ENCODE data around the gene INIP. TPM values are rescaled to one million over a fixed set of nuclear protein-coding genes. Genes with fewer than 3 reads are reported as not detected.

Gene INIP
- polyA plus RNA-seq, 2 of the 4 experiments (the other 2 are of a cell fraction), result 20.7 to 40.0 TPM

DNA sequence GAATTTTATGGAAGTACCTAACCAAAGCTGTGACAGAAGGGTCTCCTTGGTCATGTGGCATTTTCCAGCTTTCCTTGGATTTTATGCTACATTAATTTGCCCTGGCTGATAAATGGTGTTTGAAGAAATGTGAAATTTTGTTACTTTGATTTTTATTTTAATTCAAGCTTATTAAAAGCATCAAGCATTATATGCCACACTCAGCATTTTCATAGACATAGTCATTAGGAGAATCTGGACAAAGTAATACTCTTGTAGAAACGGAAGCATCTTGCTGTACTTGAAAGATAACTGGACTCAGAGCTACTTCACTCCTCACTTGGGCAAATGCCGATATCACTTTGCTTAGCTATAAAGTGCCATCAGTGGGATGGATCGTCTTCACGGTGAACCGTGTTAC lies 54.2 kb downstream of the INIP start:
- ChIA-PET POLR2A (no interaction called here), CTCF (interaction anchor here (1.3 to 1.5 kb wide), 2 partner anchors 17 to 221 kb away, joined by 3 read pairs; no protein-coding TSS in a partner anchor)
- Histone ChIP-seq H3K4me2 (no peak overlapping the region), H3K4me3 (no peak overlapping the region), H3K4me1 (no peaks in the 10 kb centered on the region), H3K27ac (no peak overlapping the region), H3K9me3 (no peaks in the 10 kb centered on the region)
- ATAC-seq (no peak), FAIRE-seq (no peak), DNase-seq (ENCODE audit: low read depth in 1 of 2, low spot score in 1 of 2) (no peak)
- TF ChIP-seq RFX5 (IDR thresholded peaks at IDR 0.05), result no peak
- peak; percentile 84 for TF ChIP-seq MAFK (IDR thresholded peaks at IDR 0.05; ENCODE audit: partially characterized antibody)
- no peak for TF ChIP-seq PHF8 (IDR thresholded peaks at IDR 0.05; ENCODE audit: borderline replicate concordance, low read depth)
- WGBS (ENCODE audit: missing lambda C conversion rate), result 96% methylated on average over 5 of the region's 5 CpGs

DNA sequence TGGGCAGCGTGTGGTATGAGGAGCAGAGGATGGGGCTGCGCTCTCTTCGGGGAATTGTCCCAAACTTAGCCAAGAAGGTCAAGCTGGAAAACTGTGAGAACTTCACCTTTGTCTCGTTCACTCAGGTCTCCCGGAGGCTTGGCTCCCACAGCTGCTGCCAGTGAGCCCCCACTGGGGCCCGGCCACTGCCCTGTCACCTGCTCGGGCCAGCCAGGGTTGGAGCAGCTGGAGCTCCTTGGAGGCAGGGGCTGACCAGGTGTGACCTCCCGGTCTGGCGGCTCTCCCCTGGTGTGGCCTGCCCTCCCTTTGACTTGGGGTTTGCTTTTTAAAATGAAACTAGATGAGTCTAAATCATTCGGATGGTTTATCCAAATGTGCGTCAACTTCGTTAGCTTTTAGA lies 58.0 kb downstream of the INIP start:
- H3K4me1 ChIP-seq, result no peaks in the 10 kb centered on the region
- no peak overlapping the region for H3K4me2 ChIP-seq
- DNase-seq (ENCODE audit: low read depth in 1 of 2, low spot score in 1 of 2), result no peak
- TF ChIP-seq JUNB (IDR thresholded peaks at IDR 0.05) (no peak), FOSB (CRISPR knock-in tag; IDR thresholded peaks at IDR 0.05) (no peak), RNF2 (IDR thresholded peaks at IDR 0.05; ENCODE audit: borderline replicate concordance, low read depth) (no peak), CBX2 (IDR thresholded peaks at IDR 0.05; ENCODE audit: borderline replicate concordance, low read depth) (no peak), RFX5 (IDR thresholded peaks at IDR 0.05) (no peak), MAZ (IDR thresholded peaks at IDR 0.05; ENCODE audit: borderline replicate concordance, low read depth, low read length) (no peak)
- H3K9me3 ChIP-seq, result no peaks in the 10 kb centered on the region
- no peak for ATAC-seq
- no peak overlapping the region for H3K4me3 ChIP-seq
- no peak for FAIRE-seq
- 94% methylated on average over 12 of the region's 12 CpGs for WGBS (ENCODE audit: missing lambda C conversion rate)
- ChIA-PET CTCF (interaction anchor here (0.7 to 1.2 kb wide), 3 partner anchors 10 to 159 kb away, joined by 3 read pairs; no protein-coding TSS in a partner anchor), POLR2A (no interaction called here)
- no peak overlapping the region for H3K27ac ChIP-seq

DNA sequence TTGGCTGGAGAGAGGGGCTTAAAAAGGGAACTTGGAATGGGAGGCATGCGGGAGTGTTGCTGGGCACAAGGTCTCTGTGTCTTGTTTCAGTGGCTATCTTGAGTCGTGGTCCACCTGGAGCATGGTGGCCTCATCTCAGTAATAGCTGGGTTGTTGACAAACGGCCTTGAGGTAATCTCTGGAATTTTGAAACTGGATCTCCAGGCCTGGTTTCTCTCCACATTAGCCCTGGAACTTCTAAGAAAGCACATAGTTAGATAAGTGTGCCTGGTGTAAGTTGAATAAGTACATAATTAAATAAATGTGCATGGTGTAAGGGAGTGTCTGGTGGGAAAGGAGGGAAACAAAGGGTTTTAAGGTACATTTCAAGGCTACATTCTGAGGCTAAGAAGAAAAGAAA lies 62.2 kb downstream of the INIP start:
- ATAC-seq, result no peak
- WGBS (ENCODE audit: missing lambda C conversion rate), result 83% methylated on average over 3 of the region's 3 CpGs
- Histone ChIP-seq H3K9me3 (no peaks in the 10 kb centered on the region), H3K4me1 (no peaks in the 10 kb centered on the region), H3K4me3 (no peak overlapping the region), H3K4me2 (no peak overlapping the region), H3K27ac (no peak overlapping the region)
- CTCF ChIA-PET, result no interaction called here
- DNase-seq (ENCODE audit: low read depth in 1 of 2, low spot score in 1 of 2), result no peak
- no peak for FAIRE-seq
- no peak for TF ChIP-seq TFCP2L1 (CRISPR knock-in tag; IDR thresholded peaks at IDR 0.05)
- TF ChIP-seq HOXB13 (CRISPR knock-in tag; IDR thresholded peaks at IDR 0.05; ENCODE audit: low read depth), result no peak
- no peak for TF ChIP-seq ZNF302 (CRISPR knock-in tag; IDR thresholded peaks at IDR 0.05)
- TF ChIP-seq NR3C1 (IDR thresholded peaks at IDR 0.05), result no peak
- no peak for TF ChIP-seq CEBPB (IDR thresholded peaks at IDR 0.05)
- TF ChIP-seq JUN (IDR thresholded peaks at IDR 0.05), result no peak
- TF ChIP-seq GATA3 (IDR thresholded peaks at IDR 0.05; ENCODE audit: borderline replicate concordance), result no peak
- TF ChIP-seq HOXA7 (CRISPR knock-in tag; IDR thresholded peaks at IDR 0.05), result no peak
- TF ChIP-seq RAD21 (conservative IDR thresholded peaks at IDR 0.05 in 1 of 2, IDR thresholded peaks at IDR 0.05 in 1 of 2), result no peak
- no peak for TF ChIP-seq FOXS1 (CRISPR knock-in tag; IDR thresholded peaks at IDR 0.05)
- TF ChIP-seq, protein P1, sequence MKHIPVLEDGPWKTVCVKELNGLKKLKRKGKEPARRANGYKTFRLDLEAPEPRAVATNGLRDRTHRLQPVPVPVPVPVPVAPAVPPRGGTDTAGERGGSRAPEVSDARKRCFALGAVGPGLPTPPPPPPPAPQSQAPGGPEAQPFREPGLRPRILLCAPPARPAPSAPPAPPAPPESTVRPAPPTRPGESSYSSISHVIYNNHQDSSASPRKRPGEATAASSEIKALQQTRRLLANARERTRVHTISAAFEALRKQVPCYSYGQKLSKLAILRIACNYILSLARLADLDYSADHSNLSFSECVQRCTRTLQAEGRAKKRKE (CRISPR knock-in tag; IDR thresholded peaks at IDR 0.05; ENCODE audit: low read depth), result no peak
- POLR2A ChIA-PET, result no interaction called here

DNA sequence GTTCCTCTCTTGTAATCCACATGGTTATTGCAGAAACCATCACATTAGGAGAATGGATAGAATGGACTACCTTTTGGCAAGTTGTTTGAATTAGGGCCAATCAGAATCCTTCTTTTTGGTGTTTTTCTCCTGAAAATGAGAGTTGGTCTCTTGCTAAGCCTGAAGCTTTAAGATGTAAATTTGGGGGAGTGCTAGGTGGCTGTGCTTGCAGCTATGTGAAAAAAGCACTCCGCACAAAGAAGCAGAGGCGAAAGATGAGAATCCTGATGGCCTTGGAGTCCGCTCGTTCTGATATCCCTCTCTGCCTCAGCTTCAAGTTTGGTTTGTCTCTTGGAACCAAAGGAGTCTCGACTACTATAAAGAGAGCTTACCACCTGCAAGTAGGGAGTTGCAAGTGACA lies 63.6 kb downstream of the INIP start:
- 94% methylated on average over 5 of the region's 5 CpGs for WGBS (ENCODE audit: missing lambda C conversion rate)
- ChIA-PET POLR2A (no interaction called here), CTCF (interaction anchor here (0.9 to 1.1 kb wide), 2 partner anchors 9 to 32 kb away, joined by 3 to 4 read pairs; no protein-coding TSS in a partner anchor)
- no peaks in the 10 kb centered on the region for H3K4me1 ChIP-seq
- DNase-seq (ENCODE audit: low read depth in 1 of 2, low spot score in 1 of 2) (no peak), ATAC-seq (no peak), FAIRE-seq (no peak)
- no peak overlapping the region for H3K4me2 ChIP-seq
- no peak overlapping the region for H3K4me3 ChIP-seq
- H3K9me3 ChIP-seq, result no peaks in the 10 kb centered on the region
- H3K27ac ChIP-seq, result no peak overlapping the region
- TF ChIP-seq HDAC2 (IDR thresholded peaks at IDR 0.05) (no peak), PHF8 (IDR thresholded peaks at IDR 0.05; ENCODE audit: borderline replicate concordance, low read depth) (no peak), NR3C1 (IDR thresholded peaks at IDR 0.05) (no peak), ZFP36 (IDR thresholded peaks at IDR 0.05; ENCODE audit: borderline replicate concordance, partially characterized antibody) (no peak), FOSL2 (IDR thresholded peaks at IDR 0.05) (no peak), FOSL2 (CRISPR knock-in tag; IDR thresholded peaks at IDR 0.05) (no peak), POLR2AphosphoS2 (conservative IDR thresholded peaks at IDR 0.05; ENCODE audit: low read length) (no peak), SMC3 (IDR thresholded peaks at IDR 0.05) (no peak), JUNB (IDR thresholded peaks at IDR 0.05) (no peak), HEYL (CRISPR knock-in tag; IDR thresholded peaks at IDR 0.05) (no peak), TFCP2L1 (CRISPR knock-in tag; IDR thresholded peaks at IDR 0.05) (no peak)
- TF ChIP-seq, protein P2, sequence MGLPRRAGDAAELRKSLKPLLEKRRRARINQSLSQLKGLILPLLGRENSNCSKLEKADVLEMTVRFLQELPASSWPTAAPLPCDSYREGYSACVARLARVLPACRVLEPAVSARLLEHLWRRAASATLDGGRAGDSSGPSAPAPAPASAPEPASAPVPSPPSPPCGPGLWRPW (IDR thresholded peaks at IDR 0.05), result no peak
